Mesothelial cell of epicardium (in vitro differentiated cells): ENCODE measurements around the gene CCDC40. TPM values are rescaled to one million over a fixed set of nuclear protein-coding genes. Genes with fewer than 3 reads are reported as not detected.

Source experiments
- DNase-seq, 2 experiments: peaks; one replicate each; pipeline ENCODE4 v3.0.0; 2021; ENCODE audit warnings: low spot score in 2 of 2; ENCODE audit not compliant: unreplicated experiment in 2 of 2
- H3K27ac Mint-ChIP-seq: 2 replicates; pipeline ENCODE4 v1.8.0; 2021; ENCODE audit warnings: mixed read lengths
- H3K27me3 Mint-ChIP-seq: 2 replicates; pipeline ENCODE4 v1.8.0; 2021; ENCODE audit warnings: low read depth, mixed read lengths
- H3K36me3 Mint-ChIP-seq: 2 replicates; pipeline ENCODE4 v1.8.0; 2021; ENCODE audit warnings: mixed read lengths
- H3K4me1 Mint-ChIP-seq: 2 replicates; pipeline ENCODE4 v1.8.0; 2021; ENCODE audit warnings: mixed read lengths
- H3K4me3 Mint-ChIP-seq: 2 replicates; pipeline ENCODE4 v1.8.0; 2021; ENCODE audit warnings: mild to moderate bottlenecking, moderate library complexity, mixed read lengths
- H3K9me3 Mint-ChIP-seq: 2 replicates; pipeline ENCODE4 v1.8.0; 2021; ENCODE audit warnings: mixed read lengths
- total RNA-seq: library from RNA; stranded (reverse); gene quantifications from 3 replicates; pipeline ENCODE4 v1.2.1, GENCODE V29; 2021
- TF ChIP-seq, protein P1 (sequence below): fragments of 200-600 bp; sonication (generic); IDR thresholded peaks from one replicate; pipeline ENCODE4 v1.5.0; 2021; ENCODE audit warnings: antibody characterized with exemption; ENCODE audit not compliant: unreplicated experiment

CCDC40 gene
- total RNA-seq, 1 donor from 2014 or later, result 23.5 TPM

DNA sequence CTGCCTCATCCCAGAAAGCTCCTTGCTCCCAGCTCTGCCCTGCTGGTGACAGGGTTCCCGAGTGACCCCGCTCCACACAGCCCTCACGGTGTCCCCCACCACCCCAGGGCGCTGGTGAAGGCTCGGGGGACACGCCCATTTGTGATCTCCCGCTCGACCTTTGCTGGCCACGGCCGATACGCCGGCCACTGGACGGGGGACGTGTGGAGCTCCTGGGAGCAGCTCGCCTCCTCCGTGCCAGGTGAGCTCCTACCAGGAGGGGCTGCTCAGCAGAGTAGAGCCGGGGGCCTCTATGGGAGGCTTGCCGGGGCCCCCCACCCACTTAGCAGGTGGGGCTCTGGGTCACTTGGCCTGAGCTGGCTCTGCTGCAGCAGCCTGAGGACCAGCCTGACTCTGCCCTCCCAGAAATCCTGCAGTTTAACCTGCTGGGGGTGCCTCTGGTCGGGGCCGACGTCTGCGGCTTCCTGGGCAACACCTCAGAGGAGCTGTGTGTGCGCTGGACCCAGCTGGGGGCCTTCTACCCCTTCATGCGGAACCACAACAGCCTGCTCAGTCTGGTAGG, 76.1 kb downstream of the CCDC40 start:
- Mint-ChIP-seq H3K36me3 (peaks cover 19% of the 10 kb centered on the region), H3K4me3 (no peak overlapping the region), H3K27me3 (no peaks in the 10 kb centered on the region), H3K4me1 (peaks cover 5% of the 10 kb centered on the region), H3K27ac (no peak overlapping the region), H3K9me3 (peaks cover 14% of the 10 kb centered on the region)
- TF ChIP-seq, protein P1, sequence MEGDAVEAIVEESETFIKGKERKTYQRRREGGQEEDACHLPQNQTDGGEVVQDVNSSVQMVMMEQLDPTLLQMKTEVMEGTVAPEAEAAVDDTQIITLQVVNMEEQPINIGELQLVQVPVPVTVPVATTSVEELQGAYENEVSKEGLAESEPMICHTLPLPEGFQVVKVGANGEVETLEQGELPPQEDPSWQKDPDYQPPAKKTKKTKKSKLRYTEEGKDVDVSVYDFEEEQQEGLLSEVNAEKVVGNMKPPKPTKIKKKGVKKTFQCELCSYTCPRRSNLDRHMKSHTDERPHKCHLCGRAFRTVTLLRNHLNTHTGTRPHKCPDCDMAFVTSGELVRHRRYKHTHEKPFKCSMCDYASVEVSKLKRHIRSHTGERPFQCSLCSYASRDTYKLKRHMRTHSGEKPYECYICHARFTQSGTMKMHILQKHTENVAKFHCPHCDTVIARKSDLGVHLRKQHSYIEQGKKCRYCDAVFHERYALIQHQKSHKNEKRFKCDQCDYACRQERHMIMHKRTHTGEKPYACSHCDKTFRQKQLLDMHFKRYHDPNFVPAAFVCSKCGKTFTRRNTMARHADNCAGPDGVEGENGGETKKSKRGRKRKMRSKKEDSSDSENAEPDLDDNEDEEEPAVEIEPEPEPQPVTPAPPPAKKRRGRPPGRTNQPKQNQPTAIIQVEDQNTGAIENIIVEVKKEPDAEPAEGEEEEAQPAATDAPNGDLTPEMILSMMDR, result no peak
- peak in 1 of 2 experiments; percentile 37 for DNase-seq

DNA sequence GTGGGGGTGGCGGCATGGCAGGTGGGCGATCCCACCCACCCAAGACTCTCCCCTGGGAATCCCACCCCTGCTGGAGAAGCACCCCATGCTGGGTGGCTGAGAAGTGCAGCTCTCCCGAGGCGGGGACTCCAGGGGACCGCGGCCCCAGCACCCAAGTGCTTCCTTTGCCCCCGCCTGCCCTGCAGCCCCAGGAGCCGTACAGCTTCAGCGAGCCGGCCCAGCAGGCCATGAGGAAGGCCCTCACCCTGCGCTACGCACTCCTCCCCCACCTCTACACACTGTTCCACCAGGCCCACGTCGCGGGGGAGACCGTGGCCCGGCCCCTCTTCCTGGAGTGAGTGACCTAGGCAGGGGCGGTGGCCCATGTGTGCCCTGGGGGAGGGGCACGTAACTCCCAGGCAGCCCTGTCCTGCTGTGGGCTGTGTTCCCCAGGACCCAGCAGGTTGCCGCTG, 76.6 kb downstream of the CCDC40 start:
- Mint-ChIP-seq H3K9me3 (peaks cover 14% of the 10 kb centered on the region), H3K36me3 (peaks cover 19% of the 10 kb centered on the region), H3K4me3 (no peak overlapping the region), H3K4me1 (peaks cover 5% of the 10 kb centered on the region), H3K27me3 (no peaks in the 10 kb centered on the region), H3K27ac (no peak overlapping the region)
- peak in 1 of 2 experiments; percentile 32 for DNase-seq
- TF ChIP-seq, protein P1, result no peak

DNA sequence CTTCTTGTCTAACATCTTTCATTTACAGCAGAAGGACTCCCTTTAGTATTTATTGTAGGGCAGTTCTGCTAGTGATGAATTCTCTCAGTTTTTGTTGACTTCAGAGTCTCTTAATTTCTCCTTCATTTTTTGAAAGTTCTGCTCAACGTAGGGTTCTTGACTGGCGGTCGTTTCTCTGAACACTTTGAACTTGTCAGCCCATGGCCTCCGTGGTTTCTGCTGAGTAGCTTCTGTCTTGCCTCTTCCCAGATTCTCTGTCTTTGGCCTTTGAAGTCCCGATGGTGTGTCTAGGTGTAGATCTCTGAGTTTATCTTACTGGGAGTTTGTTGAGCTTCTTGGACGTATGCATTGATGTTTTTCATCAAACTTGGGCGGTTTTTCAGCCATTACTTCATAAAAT, 78.3 kb downstream of the CCDC40 start:
- TF ChIP-seq, protein P1, result no peak
- no peak overlapping the region for H3K4me3 Mint-ChIP-seq
- H3K36me3 Mint-ChIP-seq, result peaks cover 19% of the 10 kb centered on the region
- peaks cover 14% of the 10 kb centered on the region for H3K9me3 Mint-ChIP-seq
- peaks cover 5% of the 10 kb centered on the region for H3K4me1 Mint-ChIP-seq
- H3K27ac Mint-ChIP-seq, result no peak overlapping the region
- no peaks in the 10 kb centered on the region for H3K27me3 Mint-ChIP-seq
- DNase-seq, result no peak

DNA sequence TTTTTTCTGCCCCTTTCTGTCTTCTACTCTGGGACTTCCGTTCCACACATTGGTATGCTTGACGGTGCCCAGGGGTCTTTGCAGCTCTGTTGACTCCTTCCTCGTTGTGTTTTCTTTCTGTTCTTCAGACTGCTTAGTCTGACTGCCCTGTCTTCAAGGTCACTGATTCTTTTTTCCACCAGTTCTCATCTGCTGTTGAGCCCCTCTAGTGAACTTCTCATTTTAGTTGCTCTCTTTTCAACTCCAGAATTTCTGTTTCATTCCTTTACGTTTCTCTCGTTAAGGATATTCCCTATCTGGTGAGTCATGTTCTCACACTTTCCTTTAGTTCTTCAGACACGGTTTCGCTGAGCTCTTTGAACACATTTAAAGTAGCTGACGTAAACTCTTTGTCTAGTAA, 78.7 kb downstream of the CCDC40 start:
- TF ChIP-seq, protein P1, result no peak
- H3K27me3 Mint-ChIP-seq, result no peaks in the 10 kb centered on the region
- H3K4me3 Mint-ChIP-seq, result no peak overlapping the region
- H3K4me1 Mint-ChIP-seq, result peaks cover 5% of the 10 kb centered on the region
- H3K9me3 Mint-ChIP-seq, result peaks cover 14% of the 10 kb centered on the region
- peaks cover 19% of the 10 kb centered on the region for H3K36me3 Mint-ChIP-seq
- no peak overlapping the region for H3K27ac Mint-ChIP-seq
- no peak for DNase-seq

DNA sequence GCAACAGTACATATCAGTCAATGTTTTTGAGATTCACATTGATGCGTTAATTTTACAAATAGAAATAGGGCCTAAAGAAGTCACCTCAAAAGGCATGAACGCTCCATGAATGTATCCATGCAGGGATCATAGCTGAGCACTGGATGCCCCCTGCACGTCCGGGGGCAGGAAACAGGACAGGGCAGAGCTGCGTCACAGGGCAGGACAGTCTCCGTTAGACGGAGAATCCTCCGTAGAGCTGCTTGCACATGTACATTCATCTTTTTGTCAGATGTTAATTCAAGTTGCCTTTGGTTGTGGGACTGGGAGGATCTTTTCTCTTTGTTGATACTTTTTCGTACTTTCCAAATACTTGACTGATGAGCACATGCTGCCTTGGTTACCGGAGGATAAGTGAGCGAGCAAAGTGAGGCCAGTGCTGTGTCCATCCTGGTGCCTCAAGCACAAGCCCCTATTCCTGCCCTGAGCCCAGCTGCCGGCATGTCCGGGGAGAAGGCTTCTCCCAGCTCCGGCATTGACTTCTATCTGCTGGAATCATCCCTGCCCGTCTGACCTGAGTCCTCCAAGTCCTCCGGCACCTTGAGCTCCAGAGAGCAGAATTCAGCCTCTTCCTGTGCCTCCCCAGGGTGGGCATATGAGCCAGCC, 80.0 kb downstream of the CCDC40 start:
- H3K27ac Mint-ChIP-seq, result no peak overlapping the region
- no peak for DNase-seq
- H3K36me3 Mint-ChIP-seq, result peaks cover 19% of the 10 kb centered on the region
- no peaks in the 10 kb centered on the region for H3K27me3 Mint-ChIP-seq
- H3K4me1 Mint-ChIP-seq, result peaks cover 2% of the 10 kb centered on the region
- TF ChIP-seq, protein P1, result no peak
- H3K4me3 Mint-ChIP-seq, result no peak overlapping the region
- H3K9me3 Mint-ChIP-seq, result peaks cover 14% of the 10 kb centered on the region
